ENCODE results near the gene E2F4. TPM values are rescaled to one million over a fixed set of nuclear protein-coding genes. Genes with fewer than 3 reads are reported as not detected.

E2F4 gene
- total RNA-seq, 2 donors from 2014 or later = 71.8 to 72.8 TPM

DNA sequence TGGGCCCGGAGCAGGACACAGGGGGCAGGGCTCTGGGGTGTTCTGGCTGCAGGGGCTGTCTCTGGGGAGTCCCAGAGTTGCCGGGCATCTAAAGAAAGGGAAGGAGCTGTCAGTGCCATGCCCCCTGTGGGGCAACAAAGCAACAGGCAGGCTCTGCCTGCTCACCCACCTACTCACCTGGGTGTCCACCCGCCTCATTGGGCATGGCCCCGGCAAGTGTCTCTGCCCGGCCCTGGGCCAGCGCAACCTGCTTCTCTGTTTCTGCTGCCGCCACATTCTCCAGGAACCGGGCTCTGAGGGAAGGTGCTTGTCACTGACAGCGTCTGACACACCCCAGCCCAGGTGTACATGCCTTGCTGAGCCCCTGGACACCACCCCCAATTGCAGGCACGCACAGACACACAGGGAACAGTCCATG, 42.2 kb downstream of the E2F4 start:
- TF ChIP-seq, protein P1, sequence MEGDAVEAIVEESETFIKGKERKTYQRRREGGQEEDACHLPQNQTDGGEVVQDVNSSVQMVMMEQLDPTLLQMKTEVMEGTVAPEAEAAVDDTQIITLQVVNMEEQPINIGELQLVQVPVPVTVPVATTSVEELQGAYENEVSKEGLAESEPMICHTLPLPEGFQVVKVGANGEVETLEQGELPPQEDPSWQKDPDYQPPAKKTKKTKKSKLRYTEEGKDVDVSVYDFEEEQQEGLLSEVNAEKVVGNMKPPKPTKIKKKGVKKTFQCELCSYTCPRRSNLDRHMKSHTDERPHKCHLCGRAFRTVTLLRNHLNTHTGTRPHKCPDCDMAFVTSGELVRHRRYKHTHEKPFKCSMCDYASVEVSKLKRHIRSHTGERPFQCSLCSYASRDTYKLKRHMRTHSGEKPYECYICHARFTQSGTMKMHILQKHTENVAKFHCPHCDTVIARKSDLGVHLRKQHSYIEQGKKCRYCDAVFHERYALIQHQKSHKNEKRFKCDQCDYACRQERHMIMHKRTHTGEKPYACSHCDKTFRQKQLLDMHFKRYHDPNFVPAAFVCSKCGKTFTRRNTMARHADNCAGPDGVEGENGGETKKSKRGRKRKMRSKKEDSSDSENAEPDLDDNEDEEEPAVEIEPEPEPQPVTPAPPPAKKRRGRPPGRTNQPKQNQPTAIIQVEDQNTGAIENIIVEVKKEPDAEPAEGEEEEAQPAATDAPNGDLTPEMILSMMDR (conservative IDR thresholded peaks at IDR 0.05) = no peak
- Histone ChIP-seq H3K36me3 (ENCODE audit: control insufficient read depth, insufficient read depth, low read length) (peaks cover 92% of the 10 kb centered on the region), H3K4me1 (ENCODE audit: control insufficient read depth, insufficient read depth, low read length) (no peaks in the 10 kb centered on the region), H3K9me3 (ENCODE audit: control insufficient read depth, low read length) (no peaks in the 10 kb centered on the region), H3K9ac (ENCODE audit: extremely low read depth, low read length, poor library complexity, severe bottlenecking) (no peak overlapping the region), H3K4me3 (ENCODE audit: low read length) (no peak overlapping the region), H3K27ac (ENCODE audit: low read depth, low read length) (no peak overlapping the region), H3K27me3 (ENCODE audit: control insufficient read depth, insufficient read depth, low read length, poor library complexity, severe bottlenecking) (no peaks in the 10 kb centered on the region)
- WGBS, 2 experiments (ENCODE audit: insufficient coverage in 1 of 2, insufficient read length in 1 of 2) = 91 to 96% methylated on average over 5 to 10 of the region's 10 CpGs
- no peak overlapping the region for H3K27ac Mint-ChIP-seq
- H3K27me3 Mint-ChIP-seq (ENCODE audit: insufficient read depth) = no peaks in the 10 kb centered on the region
- no peak overlapping the region for H3K4me3 Mint-ChIP-seq
- DNase-seq = peak; percentile 42
- no peaks in the 10 kb centered on the region for H3K9me3 Mint-ChIP-seq
- H3K36me3 Mint-ChIP-seq (ENCODE audit: low read depth) = peaks cover 76% of the 10 kb centered on the region
- H3K4me1 Mint-ChIP-seq = no peaks in the 10 kb centered on the region

DNA sequence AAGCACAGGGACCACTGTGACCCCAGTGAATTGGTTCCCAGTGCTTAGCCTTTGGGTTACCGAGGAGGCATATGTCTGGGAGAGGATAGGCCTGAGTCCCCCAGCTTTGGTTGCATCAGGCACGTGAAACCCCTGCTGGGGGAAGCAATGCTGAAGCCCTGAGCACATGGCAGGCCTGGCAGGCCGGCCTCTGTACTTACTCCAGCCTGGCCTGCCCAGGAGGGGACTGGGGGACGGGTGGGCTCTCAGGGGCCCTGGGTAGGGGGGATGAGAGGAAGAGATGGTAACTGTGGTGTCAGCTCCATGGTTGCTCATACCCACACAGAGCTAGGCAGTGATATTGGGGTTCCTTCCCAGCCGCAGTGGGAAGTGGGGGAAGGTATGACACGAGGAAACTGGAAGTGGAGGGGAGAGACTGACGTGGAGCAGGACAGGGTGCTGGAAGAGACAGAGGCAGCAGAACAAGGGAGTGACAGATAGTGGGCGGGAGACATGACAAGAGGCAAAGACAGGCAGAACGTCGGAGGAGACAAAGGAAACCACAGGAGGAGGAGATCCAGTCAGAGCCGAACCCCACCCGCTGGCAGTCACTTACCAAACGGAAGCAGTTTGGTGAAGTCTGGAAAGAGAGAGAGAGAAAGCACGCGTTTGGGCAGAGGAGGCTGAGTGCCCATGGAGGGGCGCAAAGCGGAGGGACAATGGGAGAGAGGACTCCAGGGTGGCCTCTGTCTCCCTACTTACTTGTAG, 44.0 kb downstream of the E2F4 start:
- Mint-ChIP-seq H3K27ac (peak overlapping the region; percentile 32), H3K4me1 (no peaks in the 10 kb centered on the region), H3K9me3 (no peaks in the 10 kb centered on the region), H3K36me3 (ENCODE audit: low read depth) (peaks cover 64% of the 10 kb centered on the region), H3K4me3 (no peak overlapping the region), H3K27me3 (ENCODE audit: insufficient read depth) (no peaks in the 10 kb centered on the region)
- peak; percentile 33 for DNase-seq
- H3K27me3 ChIP-seq (ENCODE audit: control insufficient read depth, insufficient read depth, low read length, poor library complexity, severe bottlenecking) = no peaks in the 10 kb centered on the region
- H3K4me1 ChIP-seq (ENCODE audit: control insufficient read depth, insufficient read depth, low read length) = no peaks in the 10 kb centered on the region
- H3K9me3 ChIP-seq (ENCODE audit: control insufficient read depth, low read length) = no peaks in the 10 kb centered on the region
- WGBS, 2 experiments (ENCODE audit: insufficient coverage in 1 of 2, insufficient read length in 1 of 2) = 78 to 92% methylated on average over 11 to 17 of the region's 17 CpGs
- H3K9ac ChIP-seq (ENCODE audit: extremely low read depth, low read length, poor library complexity, severe bottlenecking) = no peak overlapping the region
- H3K4me3 ChIP-seq (ENCODE audit: low read length) = no peak overlapping the region
- H3K36me3 ChIP-seq (ENCODE audit: control insufficient read depth, insufficient read depth, low read length) = peaks cover 90% of the 10 kb centered on the region
- no peak overlapping the region for H3K27ac ChIP-seq (ENCODE audit: low read depth, low read length)
- TF ChIP-seq, protein P1 (conservative IDR thresholded peaks at IDR 0.05) = no peak

DNA sequence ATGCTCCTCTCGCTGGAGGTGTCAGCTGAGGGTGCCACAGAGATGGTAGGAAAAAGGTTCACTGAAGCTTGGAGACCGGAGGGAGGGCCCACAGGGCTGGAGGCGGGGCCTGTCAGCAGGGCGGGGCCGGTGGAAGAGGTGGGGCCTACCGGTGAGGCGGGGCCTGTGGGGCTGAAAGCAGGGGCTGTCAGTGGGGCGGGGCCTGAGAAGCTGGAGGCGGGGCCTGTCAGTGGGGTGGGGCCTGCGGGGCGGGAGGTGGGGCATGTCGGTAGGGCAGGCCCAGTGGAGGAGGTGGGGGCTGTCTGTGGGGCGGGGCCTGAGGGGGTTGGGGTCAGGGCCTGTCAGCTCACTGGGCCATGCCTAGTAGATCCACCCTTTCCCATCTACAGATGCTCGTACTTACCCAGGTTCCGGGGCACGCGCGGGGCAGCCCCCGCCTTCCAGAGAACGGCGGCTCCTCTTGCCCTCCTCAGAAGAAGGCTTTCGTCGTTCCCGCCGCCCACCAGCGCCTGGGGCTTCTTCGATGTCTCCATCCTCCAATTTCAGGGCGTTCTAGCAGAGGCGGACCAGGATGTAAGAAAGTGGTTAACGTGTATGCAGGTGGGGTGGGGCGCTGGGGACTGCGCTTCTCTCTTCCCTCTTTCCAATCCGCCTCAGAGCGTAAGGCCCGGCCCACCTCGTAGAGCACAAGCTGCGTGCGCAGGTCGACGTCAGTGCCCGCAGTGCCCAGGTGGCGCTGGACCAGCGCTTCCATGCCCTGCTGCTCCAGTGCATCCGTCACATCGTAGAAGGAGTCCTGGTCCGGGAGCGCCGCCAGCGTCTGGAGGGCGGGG, 44.8 kb downstream of the E2F4 start:
- Histone ChIP-seq H3K4me3 (ENCODE audit: low read length) (no peak overlapping the region), H3K4me1 (ENCODE audit: control insufficient read depth, insufficient read depth, low read length) (peaks cover 3% of the 10 kb centered on the region), H3K9ac (ENCODE audit: extremely low read depth, low read length, poor library complexity, severe bottlenecking) (no peak overlapping the region), H3K27ac (ENCODE audit: low read depth, low read length) (no peak overlapping the region), H3K36me3 (ENCODE audit: control insufficient read depth, insufficient read depth, low read length) (peaks cover 89% of the 10 kb centered on the region), H3K27me3 (ENCODE audit: control insufficient read depth, insufficient read depth, low read length, poor library complexity, severe bottlenecking) (no peaks in the 10 kb centered on the region), H3K9me3 (ENCODE audit: control insufficient read depth, low read length) (no peaks in the 10 kb centered on the region)
- DNase-seq = peak; percentile 98
- TF ChIP-seq, protein P1 (conservative IDR thresholded peaks at IDR 0.05) = no peak
- H3K36me3 Mint-ChIP-seq (ENCODE audit: low read depth) = peaks cover 56% of the 10 kb centered on the region
- H3K27me3 Mint-ChIP-seq (ENCODE audit: insufficient read depth) = no peaks in the 10 kb centered on the region
- H3K4me3 Mint-ChIP-seq = no peak overlapping the region
- H3K9me3 Mint-ChIP-seq = no peaks in the 10 kb centered on the region
- WGBS, 2 experiments (ENCODE audit: insufficient coverage in 1 of 2, insufficient read length in 1 of 2) = 88 to 97% methylated on average over 36 to 46 of the region's 50 CpGs
- H3K4me1 Mint-ChIP-seq = peaks cover 6% of the 10 kb centered on the region
- H3K27ac Mint-ChIP-seq = no peak overlapping the region

Data from endodermal cell (in vitro differentiated cells).